Peyer's patch (tissue), 4 donors: ENCODE results near the gene GEMIN5.

Experiments used
- CTCF ChIP-seq, 6 experiments: fragments of 450-650 bp in 4 of 6; fragments of 200-600 bp in 2 of 6; sonication (generic) in 1 of 6; IDR thresholded peaks; one replicate each; pipeline ENCODE4 v1.5.1; 2017 to 2019; ENCODE audit warnings: antibody characterized with exemption in 6 of 6, mild to moderate bottlenecking in 3 of 6, moderate library complexity in 1 of 6
- POLR2A ChIP-seq, 2 donors: fragments of 450-650 bp; IDR thresholded peaks; one replicate each; pipeline ENCODE4 v1.5.1; 2017; ENCODE audit warnings: antibody characterized with exemption in 2 of 2, mild to moderate bottlenecking in 2 of 2, moderate library complexity in 2 of 2

- TF ChIP-seq CTCF (IDR thresholded peaks at IDR 0.05), result no peak
- no peak for TF ChIP-seq POLR2A (IDR thresholded peaks at IDR 0.05)
Observed at GRCh38 chr5:154949781-154950180, 11.8 kb upstream of the GEMIN5 start.
